Right ventricle myocardium inferior (tissue), 1 donor: ENCODE measurements around the gene MRGPRX1. TPM values are rescaled to one million over a fixed set of nuclear protein-coding genes. Genes with fewer than 3 reads are reported as not detected.

ENCODE experiments used
- ATAC-seq: fragments of 200-7000 bp; cut with Tn5 transposase; one replicate; pipeline ENCODE4 v1.9.1; 2020; ENCODE audit warnings: mild to moderate bottlenecking, moderate library complexity
- DNase-seq: peaks from one replicate; pipeline ENCODE4 v3.0.0; 2021; ENCODE audit errors: missing footprints
- intact Hi-C: fragments of 100-400 bp; cut with DNase I; formaldehyde crosslinking; loops from one replicate; pipeline ENCODE4 v1.11.0; 2022
- total RNA-seq: library from RNA; stranded (reverse); fragmentation: NEBNext Ultra II Directional; extraction: Animal tissue kit (Norgen Biotek cat#: 25700); gene quantifications from one replicate; pipeline ENCODE4 v1.2.1, GENCODE V29; 2021
- donor health status: DM: no; HTN: yes; CAD: no; lungs with severe emphysema.

The MRGPRX1 gene
- total RNA-seq, 1 donor from 2014 or later, result not detected

DNA sequence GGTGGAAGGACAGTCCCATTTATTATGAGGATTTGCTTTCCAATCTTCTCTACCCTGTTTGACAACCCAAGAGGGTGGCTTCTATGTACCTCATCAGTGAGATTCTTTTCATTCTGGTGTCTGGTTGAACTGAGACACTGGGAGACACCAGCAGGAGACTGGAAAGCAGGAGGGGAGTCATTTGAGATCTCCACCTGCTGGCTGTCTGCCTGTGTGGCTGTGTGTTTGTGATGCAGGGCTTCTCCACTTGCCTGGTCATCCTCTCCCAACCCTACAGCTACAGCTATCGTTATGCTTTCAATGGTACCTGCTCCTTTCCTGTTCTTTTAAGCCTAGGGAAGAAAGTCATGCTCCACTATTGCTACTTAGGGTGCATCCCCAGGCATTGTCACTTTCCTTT is 48.6 kb downstream of the MRGPRX1 start:
- DNase-seq (no peak), ATAC-seq (no peak)
- intact Hi-C loops, result no loop called here

Other genes with a start within 250 kb of the MRGPRX1 start
- 4.6 TPM for gene TMEM86A, start 240.6 kb downstream of the MRGPRX1 start, total RNA-seq
- gene IGSF22, start 213.2 kb downstream of the MRGPRX1 start, total RNA-seq, result 1.4 TPM
- gene PTPN5, start 147.6 kb downstream of the MRGPRX1 start, total RNA-seq, result 0.27 TPM
- gene MRGPRX2, start 121.3 kb upstream of the MRGPRX1 start, total RNA-seq, result not detected
- gene ZDHHC13, start 177.8 kb upstream of the MRGPRX1 start, total RNA-seq, result 5.0 TPM